Liver (tissue), 3 donors: ENCODE measurements around the gene MTSS2.

Experiments
- CTCF ChIP-seq: fragments of 150-350 bp; IDR thresholded peaks from 2 replicates; pipeline ENCODE4 v1.5.1; 2017; ENCODE audit warnings: improper control_type of control experiment, low read depth, low read length; ENCODE audit not compliant: missing input control
- MAX ChIP-seq: IDR thresholded peaks from 2 replicates; pipeline ENCODE4 v1.6.1; 2016; ENCODE audit warnings: antibody characterized with exemption
- RAD21 ChIP-seq, 2 donors: IDR thresholded peaks; 2 replicates each; pipeline ENCODE4 v1.6.1; 2016; ENCODE audit warnings: antibody characterized with exemption in 2 of 2, mild to moderate bottlenecking in 2 of 2
- REST ChIP-seq: IDR thresholded peaks from 2 replicates; pipeline ENCODE4 v1.6.1; 2016; ENCODE audit warnings: antibody characterized with exemption, mild to moderate bottlenecking
- donor health status: healthy.
- donor health status: healthy.

- no peak for TF ChIP-seq CTCF
- TF ChIP-seq MAX, result no peak
- no peak for TF ChIP-seq RAD21 (IDR thresholded peaks at IDR 0.05)
- TF ChIP-seq REST, result no peak
These were observed 20.6 kb downstream of the MTSS2 start for GRCh38 chr16:70665113-70665694.
